GM18499 (cell line): ENCODE results near the gene ZSCAN10.
A peak's percentile ranks its signal among the peaks of the same experiment; 100 is the strongest.

Experiments used
- ATAC-seq: cut with Tn5 transposase; IDR thresholded peaks from one replicate; pipeline ENCODE4 v1.9.1; 2021; ENCODE audit warnings: moderate number of reproducible peaks; ENCODE audit not compliant: insufficient read depth, unreplicated experiment

The ZSCAN10 gene

GRCh38 chr16:3135126-3135715, 36.1 kb upstream of the ZSCAN10 start:
- no peak for ATAC-seq

- ATAC-seq = peak; percentile 85
Measured at GRCh38 chr16:3134338-3135125, 35.4 kb upstream of the ZSCAN10 start, which contains the start of gene ZNF213. Gene ZNF213, plus strand, starts transcription at chr16:3135029. Its CDS starts 2,252 bp downstream, at chr16:3137281.

GRCh38 chr16:3133844-3134243, 34.8 kb upstream of the ZSCAN10 start:
- ATAC-seq = no peak

GRCh38 chr16:3131755-3132377, 32.8 kb upstream of the ZSCAN10 start:
- no peak for ATAC-seq

- ATAC-seq = no peak
Measured at GRCh38 chr16:3129137-3130131, 30.3 kb upstream of the ZSCAN10 start.

- no peak for ATAC-seq
Measured at GRCh38 chr16:3127745-3128144, 28.7 kb upstream of the ZSCAN10 start.

GRCh38 chr16:3123986-3124886, 25.1 kb upstream of the ZSCAN10 start:
- peak; percentile 55 for ATAC-seq

GRCh38 chr16:3122926-3123570, 24.0 kb upstream of the ZSCAN10 start:
- no peak for ATAC-seq

GRCh38 chr16:3121851-3122467, 22.9 kb upstream of the ZSCAN10 start:
- ATAC-seq = no peak

- no peak for ATAC-seq
Measured at GRCh38 chr16:3120435-3120834, 21.3 kb upstream of the ZSCAN10 start.

- no peak for ATAC-seq
Measured at GRCh38 chr16:3119701-3120408, 20.8 kb upstream of the ZSCAN10 start.

GRCh38 chr16:3119286-3119685, 20.2 kb upstream of the ZSCAN10 start:
- ATAC-seq = no peak

GRCh38 chr16:3118846-3119245, 19.8 kb upstream of the ZSCAN10 start:
- no peak for ATAC-seq

- ATAC-seq = no peak
Measured at GRCh38 chr16:3118204-3118790, 19.2 kb upstream of the ZSCAN10 start.

- ATAC-seq = no peak
Measured at GRCh38 chr16:3115561-3115960, 16.5 kb upstream of the ZSCAN10 start.

GRCh38 chr16:3115003-3115402, 15.9 kb upstream of the ZSCAN10 start:
- no peak for ATAC-seq

- no peak for ATAC-seq
Measured at GRCh38 chr16:3113765-3114479, 14.8 kb upstream of the ZSCAN10 start.
